ENCODE data around the gene ASPN. TPM values are rescaled to one million over a fixed set of nuclear protein-coding genes. Genes with fewer than 3 reads are reported as not detected.

Gene ASPN
- total RNA-seq, 6 experiments from 2014 or later, result 3.8 to 13.3 (median 10.4) TPM

DNA sequence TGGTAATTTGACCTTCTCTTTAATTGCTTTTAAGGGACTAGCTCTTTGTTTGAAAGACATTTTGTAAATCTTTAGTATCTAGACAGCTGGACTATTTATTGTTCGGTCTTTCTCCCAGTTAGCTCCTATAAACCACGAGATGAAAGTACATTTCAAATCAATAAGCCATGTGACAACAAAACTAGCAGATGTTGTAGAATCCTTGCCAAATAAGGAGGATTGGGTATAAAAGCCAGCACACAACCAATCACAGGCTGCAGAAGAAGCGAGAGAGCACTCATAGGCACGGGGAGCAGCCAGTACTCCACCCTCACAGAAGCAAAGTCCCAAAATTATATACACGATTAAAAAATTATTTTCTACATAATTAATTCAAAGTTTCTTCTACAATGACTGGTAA, 50.0 kb downstream of the ASPN start:
- no peak for DNase-seq
- WGBS (ENCODE audit: insufficient coverage, low coverage, low lambda C conversion rate, missing lambda C conversion rate), result 61% methylated on average over 5 of the region's 5 CpGs

GRCh38 chr9:92429836-92430235, 52.5 kb downstream of the ASPN start:
- Histone ChIP-seq H3K4me3 (no peak overlapping the region), H3K27me3 (no peaks in the 10 kb centered on the region), H3K4me1 (no peaks in the 10 kb centered on the region), H3K27ac (no peak overlapping the region), H3K36me3 (no peaks in the 10 kb centered on the region), H3K9me3 (no peaks in the 10 kb centered on the region)
- 100% methylated on average over 2 of the region's 2 CpGs for WGBS (ENCODE audit: insufficient coverage, low coverage, low lambda C conversion rate, missing lambda C conversion rate)
- TF ChIP-seq CTCF (IDR thresholded peaks at IDR 0.05), result no peak
- ATAC-seq (no peak), DNase-seq (no peak)
- intact Hi-C loops (cut with DNase I), result no loop called here

More for the DNA sequence above, 50.0 kb downstream of the ASPN start:
- Histone ChIP-seq H3K4me1 (no peaks in the 10 kb centered on the region), H3K9me3 (no peaks in the 10 kb centered on the region), H3K27me3 (no peaks in the 10 kb centered on the region), H3K4me3 (no peak overlapping the region), H3K27ac (no peak overlapping the region), H3K36me3 (no peaks in the 10 kb centered on the region)
- peak in 2 of 4 donors; percentile 47 to 65 for ATAC-seq
- intact Hi-C loops (cut with DNase I), result no loop called here
- TF ChIP-seq POLR2A (IDR thresholded peaks at IDR 0.05), result no peak
- no peak for TF ChIP-seq CTCF (IDR thresholded peaks at IDR 0.05)

GRCh38 chr9:92426501-92427145, 55.7 kb downstream of the ASPN start:
- TF ChIP-seq CTCF (IDR thresholded peaks at IDR 0.05), result no peak
- TF ChIP-seq POLR2A (IDR thresholded peaks at IDR 0.05), result no peak
- intact Hi-C loops (cut with DNase I), result no loop called here
- Histone ChIP-seq H3K36me3 (no peaks in the 10 kb centered on the region), H3K4me3 (no peak overlapping the region), H3K27me3 (no peaks in the 10 kb centered on the region), H3K9me3 (no peaks in the 10 kb centered on the region), H3K27ac (no peak overlapping the region), H3K4me1 (no peaks in the 10 kb centered on the region)
- ATAC-seq (no peak), DNase-seq (no peak)
- WGBS (ENCODE audit: insufficient coverage, low coverage, low lambda C conversion rate, missing lambda C conversion rate), result 81% methylated on average over 4 of the region's 5 CpGs

GRCh38 chr9:92425474-92425873, 56.8 kb downstream of the ASPN start:
- H3K36me3 ChIP-seq, result no peaks in the 10 kb centered on the region
- H3K27me3 ChIP-seq, result no peaks in the 10 kb centered on the region
- H3K9me3 ChIP-seq, result no peaks in the 10 kb centered on the region
- 61% methylated on average over 2 of the region's 2 CpGs for WGBS (ENCODE audit: insufficient coverage, low coverage, low lambda C conversion rate, missing lambda C conversion rate)
- TF ChIP-seq CTCF (IDR thresholded peaks at IDR 0.05), result no peak
- no peak for TF ChIP-seq POLR2A (IDR thresholded peaks at IDR 0.05)
- H3K4me1 ChIP-seq, result no peaks in the 10 kb centered on the region
- DNase-seq, result no peak
- intact Hi-C loops (cut with DNase I), result no loop called here
- H3K27ac ChIP-seq, result no peak overlapping the region
- no peak overlapping the region for H3K4me3 ChIP-seq
- ATAC-seq, result no peak

GRCh38 chr9:92424340-92424739, 58.0 kb downstream of the ASPN start, which contains the start of gene OMD:
TSS of gene OMD (minus strand) at chr9:92424471. CDS start at chr9:92417558, 6,913 bp downstream.
- WGBS (ENCODE audit: insufficient coverage, low coverage, low lambda C conversion rate, missing lambda C conversion rate), result 50% methylated on average over 1 of the region's 1 CpG
- TF ChIP-seq CTCF (IDR thresholded peaks at IDR 0.05) (no peak), POLR2A (IDR thresholded peaks at IDR 0.05) (no peak)
- DNase-seq (no peak), ATAC-seq (no peak)
- intact Hi-C loops (cut with DNase I), result no loop called here
- Histone ChIP-seq H3K4me1 (no peaks in the 10 kb centered on the region), H3K27me3 (no peaks in the 10 kb centered on the region), H3K36me3 (no peaks in the 10 kb centered on the region), H3K27ac (no peak within 1 kb of the TSS), H3K9me3 (no peaks in the 10 kb centered on the region), H3K4me3 (no peak within 1 kb of the TSS)
